Large intestine (tissue), 3 donors: Measurements from ENCODE around the gene APBB1IP. TPM values are rescaled to one million over a fixed set of nuclear protein-coding genes. Genes with fewer than 3 reads are reported as not detected.

Experiments used
- DNase-seq, 2 donors: peaks; one replicate each; pipeline versions ENCODE4 v3.0.0 to v3.0.0-alpha.2; 2013
- H3K27ac ChIP-seq: one replicate; pipeline ENCODE4 v1.5.1; 2013; ENCODE audit warnings: low read length
- H3K27me3 ChIP-seq: 2 replicates; pipeline ENCODE4 v1.6.1; 2013; ENCODE audit warnings: low read length; ENCODE audit not compliant: control insufficient read depth, insufficient read depth
- H3K36me3 ChIP-seq: 2 replicates; pipeline ENCODE4 v1.6.1; 2013; ENCODE audit warnings: low read length; ENCODE audit not compliant: control insufficient read depth, insufficient read depth
- H3K4me1 ChIP-seq: one replicate; pipeline ENCODE4 v1.6.1; 2013; ENCODE audit warnings: low read length; ENCODE audit not compliant: control insufficient read depth, insufficient read depth
- H3K4me3 ChIP-seq: one replicate; pipeline ENCODE4 v1.5.1; 2013; ENCODE audit warnings: low read length
- H3K9me3 ChIP-seq: one replicate; pipeline ENCODE4 v1.6.1; 2013; ENCODE audit warnings: mild to moderate bottlenecking, low read depth, low read length, moderate library complexity; ENCODE audit not compliant: control insufficient read depth
- WGBS: methylation state at CpG from one replicate; pipeline ENCODE4 v1.1.5; 2013; ENCODE audit warnings: low lambda C conversion rate; ENCODE audit not compliant: insufficient coverage; 5-methylcytosine and 5-hydroxymethylcytosine counted together
- polyA plus RNA-seq: library from polyadenylated mRNA; unstranded; fragments of 120-200 nt; gene quantifications from one replicate; pipeline ENCODE4 v1.2.1, GENCODE V29; 2013

APBB1IP gene
- polyA plus RNA-seq, 1 donor = 3.3 TPM

- no peaks in the 10 kb centered on the region for H3K27me3 ChIP-seq
- H3K4me3 ChIP-seq = no peak overlapping the region
- no peaks in the 10 kb centered on the region for H3K4me1 ChIP-seq
- H3K36me3 ChIP-seq = no peaks in the 10 kb centered on the region
- no peaks in the 10 kb centered on the region for H3K9me3 ChIP-seq
- DNase-seq = no peak
- no peak overlapping the region for H3K27ac ChIP-seq
- 93% methylated on average over 2 of the region's 5 CpGs for WGBS
Observed at GRCh38 chr10:26505491-26505890, 67.3 kb downstream of the APBB1IP start.

- Histone ChIP-seq H3K27ac (no peak overlapping the region), H3K9me3 (no peaks in the 10 kb centered on the region), H3K36me3 (no peaks in the 10 kb centered on the region), H3K4me1 (no peaks in the 10 kb centered on the region), H3K4me3 (no peak overlapping the region), H3K27me3 (no peaks in the 10 kb centered on the region)
- DNase-seq = no peak
- no CpG with 5 or more reads among the region's 3 CpGs for WGBS
Observed at GRCh38 chr10:26506736-26507135, 68.6 kb downstream of the APBB1IP start.

GRCh38 chr10:26507441-26507840 is 69.3 kb downstream of the APBB1IP start:
- no peak for DNase-seq
- Histone ChIP-seq H3K4me3 (no peak overlapping the region), H3K27ac (no peak overlapping the region), H3K4me1 (no peaks in the 10 kb centered on the region), H3K9me3 (no peaks in the 10 kb centered on the region), H3K36me3 (no peaks in the 10 kb centered on the region), H3K27me3 (no peaks in the 10 kb centered on the region)

GRCh38 chr10:26508016-26508415 is 69.9 kb downstream of the APBB1IP start:
- no peak for DNase-seq
- Histone ChIP-seq H3K9me3 (no peaks in the 10 kb centered on the region), H3K36me3 (no peaks in the 10 kb centered on the region), H3K4me1 (no peaks in the 10 kb centered on the region), H3K27me3 (no peaks in the 10 kb centered on the region), H3K27ac (no peak overlapping the region), H3K4me3 (no peak overlapping the region)
- WGBS = 100% methylated on average over 4 of the region's 4 CpGs

- Histone ChIP-seq H3K36me3 (no peaks in the 10 kb centered on the region), H3K4me3 (no peak overlapping the region), H3K9me3 (no peaks in the 10 kb centered on the region), H3K27ac (no peak overlapping the region), H3K27me3 (no peaks in the 10 kb centered on the region), H3K4me1 (no peaks in the 10 kb centered on the region)
- DNase-seq = no peak
- WGBS = no CpG with 5 or more reads among the region's 1 CpG
Observed at GRCh38 chr10:26509307-26509706, 71.2 kb downstream of the APBB1IP start.

- WGBS = 100% methylated on average over 1 of the region's 1 CpG
- H3K36me3 ChIP-seq = no peaks in the 10 kb centered on the region
- H3K4me1 ChIP-seq = peaks cover 5% of the 10 kb centered on the region
- H3K4me3 ChIP-seq = no peak overlapping the region
- DNase-seq = no peak
- H3K27me3 ChIP-seq = no peaks in the 10 kb centered on the region
- no peaks in the 10 kb centered on the region for H3K9me3 ChIP-seq
- no peak overlapping the region for H3K27ac ChIP-seq
Observed at GRCh38 chr10:26513101-26513500, 75.0 kb downstream of the APBB1IP start.

GRCh38 chr10:26516540-26517101 is 78.5 kb downstream of the APBB1IP start:
- WGBS = no CpG with 5 or more reads among the region's 11 CpGs
- no peaks in the 10 kb centered on the region for H3K9me3 ChIP-seq
- no peaks in the 10 kb centered on the region for H3K36me3 ChIP-seq
- DNase-seq = peak in 1 of 2 donors; percentile 8
- no peak overlapping the region for H3K27ac ChIP-seq
- H3K4me1 ChIP-seq = peaks cover 5% of the 10 kb centered on the region
- no peaks in the 10 kb centered on the region for H3K27me3 ChIP-seq
- H3K4me3 ChIP-seq = no peak overlapping the region

GRCh38 chr10:26517141-26517867 is 79.2 kb downstream of the APBB1IP start:
- H3K4me3 ChIP-seq = no peak overlapping the region
- H3K27ac ChIP-seq = no peak overlapping the region
- H3K9me3 ChIP-seq = no peaks in the 10 kb centered on the region
- peaks cover 5% of the 10 kb centered on the region for H3K4me1 ChIP-seq
- H3K27me3 ChIP-seq = no peaks in the 10 kb centered on the region
- DNase-seq = peak in 1 of 2 donors; percentile 3
- no peaks in the 10 kb centered on the region for H3K36me3 ChIP-seq
- 67% methylated on average over 1 of the region's 9 CpGs for WGBS

- Histone ChIP-seq H3K27me3 (no peaks in the 10 kb centered on the region), H3K4me1 (peaks cover 5% of the 10 kb centered on the region), H3K4me3 (no peak overlapping the region), H3K27ac (no peak overlapping the region), H3K36me3 (no peaks in the 10 kb centered on the region), H3K9me3 (no peaks in the 10 kb centered on the region)
- no CpG with 5 or more reads among the region's 1 CpG for WGBS
- no peak for DNase-seq
Observed at GRCh38 chr10:26519803-26520202, 81.7 kb downstream of the APBB1IP start.

GRCh38 chr10:26520575-26520974 is 82.4 kb downstream of the APBB1IP start:
- no peak for DNase-seq
- H3K27me3 ChIP-seq = no peaks in the 10 kb centered on the region
- no peaks in the 10 kb centered on the region for H3K36me3 ChIP-seq
- no peak overlapping the region for H3K4me3 ChIP-seq
- H3K4me1 ChIP-seq = peaks cover 5% of the 10 kb centered on the region
- H3K9me3 ChIP-seq = no peaks in the 10 kb centered on the region
- H3K27ac ChIP-seq = no peak overlapping the region
- WGBS = no CpG with 5 or more reads among the region's 1 CpG
